Chondrocyte (in vitro differentiated cells): Measurements from ENCODE around the gene ABCG8. TPM values are rescaled to one million over a fixed set of nuclear protein-coding genes. Genes with fewer than 3 reads are reported as not detected.

Experiments
- DNase-seq: peaks from one replicate; pipeline ENCODE4 v3.0.0; 2021; ENCODE audit warnings: mixed read lengths, low spot score
- H3K27ac Mint-ChIP-seq: one replicate; pipeline ENCODE4 v1.8.0; 2021; ENCODE audit warnings: mild to moderate bottlenecking, moderate library complexity, mixed read lengths; ENCODE audit not compliant: unreplicated experiment
- H3K27me3 Mint-ChIP-seq: 2 replicates; pipeline ENCODE4 v1.8.0; 2021; ENCODE audit warnings: low read depth, mixed read lengths
- H3K36me3 Mint-ChIP-seq: 2 replicates; pipeline ENCODE4 v1.8.0; 2021; ENCODE audit warnings: low read depth, mixed read lengths
- H3K4me1 Mint-ChIP-seq: 2 replicates; pipeline ENCODE4 v1.8.0; 2021; ENCODE audit warnings: low read depth, mild to moderate bottlenecking, mixed read lengths
- H3K4me3 Mint-ChIP-seq: one replicate; pipeline ENCODE4 v1.8.0; 2021; ENCODE audit warnings: mild to moderate bottlenecking, moderate library complexity, mixed read lengths; ENCODE audit not compliant: unreplicated experiment
- H3K9me3 Mint-ChIP-seq: 2 replicates; pipeline ENCODE4 v1.8.0; 2021; ENCODE audit warnings: low read depth, mixed read lengths
- total RNA-seq: library from RNA; stranded (reverse); gene quantifications from 3 replicates; pipeline ENCODE4 v1.2.1, GENCODE V29; 2021
- TF ChIP-seq, protein P1 (sequence below): fragments of 200-600 bp; sonication (generic); IDR thresholded peaks from 2 replicates; pipeline ENCODE4 v1.5.0; 2021; ENCODE audit warnings: antibody characterized with exemption, mild to moderate bottlenecking, moderate library complexity

ABCG8 gene
- total RNA-seq, 1 donor from 2014 or later = not detected

DNA sequence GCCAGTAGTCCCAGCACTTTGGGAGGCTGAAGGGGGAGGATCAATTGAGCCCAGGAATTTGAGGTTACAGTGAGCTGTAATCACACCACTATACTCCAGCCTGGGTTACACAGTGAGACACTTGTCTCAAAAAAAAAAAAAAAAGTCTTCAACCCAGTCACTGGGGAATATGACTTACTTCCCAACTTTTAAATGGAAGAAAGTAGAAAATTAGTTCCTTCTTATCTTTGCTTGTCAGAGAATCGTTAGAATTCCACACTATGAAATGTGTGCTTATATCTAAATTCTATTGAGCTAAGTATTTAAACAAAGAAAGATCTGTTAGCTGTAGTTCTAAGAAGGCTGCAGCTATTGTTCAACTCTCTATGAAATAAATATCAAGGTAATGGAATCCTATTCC lies 42.6 kb upstream of the ABCG8 start:
- Mint-ChIP-seq H3K27ac (no peak overlapping the region), H3K36me3 (peaks cover 11% of the 10 kb centered on the region), H3K27me3 (no peaks in the 10 kb centered on the region), H3K4me1 (peaks cover 3% of the 10 kb centered on the region), H3K9me3 (no peaks in the 10 kb centered on the region), H3K4me3 (no peak overlapping the region)
- TF ChIP-seq, protein P1, sequence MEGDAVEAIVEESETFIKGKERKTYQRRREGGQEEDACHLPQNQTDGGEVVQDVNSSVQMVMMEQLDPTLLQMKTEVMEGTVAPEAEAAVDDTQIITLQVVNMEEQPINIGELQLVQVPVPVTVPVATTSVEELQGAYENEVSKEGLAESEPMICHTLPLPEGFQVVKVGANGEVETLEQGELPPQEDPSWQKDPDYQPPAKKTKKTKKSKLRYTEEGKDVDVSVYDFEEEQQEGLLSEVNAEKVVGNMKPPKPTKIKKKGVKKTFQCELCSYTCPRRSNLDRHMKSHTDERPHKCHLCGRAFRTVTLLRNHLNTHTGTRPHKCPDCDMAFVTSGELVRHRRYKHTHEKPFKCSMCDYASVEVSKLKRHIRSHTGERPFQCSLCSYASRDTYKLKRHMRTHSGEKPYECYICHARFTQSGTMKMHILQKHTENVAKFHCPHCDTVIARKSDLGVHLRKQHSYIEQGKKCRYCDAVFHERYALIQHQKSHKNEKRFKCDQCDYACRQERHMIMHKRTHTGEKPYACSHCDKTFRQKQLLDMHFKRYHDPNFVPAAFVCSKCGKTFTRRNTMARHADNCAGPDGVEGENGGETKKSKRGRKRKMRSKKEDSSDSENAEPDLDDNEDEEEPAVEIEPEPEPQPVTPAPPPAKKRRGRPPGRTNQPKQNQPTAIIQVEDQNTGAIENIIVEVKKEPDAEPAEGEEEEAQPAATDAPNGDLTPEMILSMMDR = no peak
- no peak for DNase-seq

DNA sequence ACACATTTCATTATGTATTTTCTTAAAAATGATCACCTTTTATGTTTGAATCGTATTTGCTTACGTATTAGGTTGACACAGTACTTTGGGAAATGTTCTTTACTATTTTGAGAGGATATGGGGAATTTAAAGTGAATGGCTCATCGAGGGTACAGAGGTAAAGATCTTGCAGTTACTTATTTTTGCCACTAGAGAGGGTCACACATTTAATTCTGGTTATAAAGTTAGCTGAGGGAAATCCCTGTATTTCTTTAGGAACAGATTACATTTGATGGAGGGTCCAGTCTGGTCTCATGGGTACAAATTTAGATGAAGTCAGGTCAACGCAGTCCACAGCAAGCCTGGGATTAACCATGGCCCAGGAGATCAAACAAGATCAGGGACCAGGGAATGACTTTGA lies 40.5 kb upstream of the ABCG8 start:
- TF ChIP-seq, protein P1 = peak; percentile 60
- Mint-ChIP-seq H3K36me3 (peaks cover 11% of the 10 kb centered on the region), H3K4me1 (peaks cover 3% of the 10 kb centered on the region), H3K9me3 (no peaks in the 10 kb centered on the region), H3K27ac (no peak overlapping the region), H3K4me3 (no peak overlapping the region), H3K27me3 (no peaks in the 10 kb centered on the region)
- DNase-seq = no peak

DNA sequence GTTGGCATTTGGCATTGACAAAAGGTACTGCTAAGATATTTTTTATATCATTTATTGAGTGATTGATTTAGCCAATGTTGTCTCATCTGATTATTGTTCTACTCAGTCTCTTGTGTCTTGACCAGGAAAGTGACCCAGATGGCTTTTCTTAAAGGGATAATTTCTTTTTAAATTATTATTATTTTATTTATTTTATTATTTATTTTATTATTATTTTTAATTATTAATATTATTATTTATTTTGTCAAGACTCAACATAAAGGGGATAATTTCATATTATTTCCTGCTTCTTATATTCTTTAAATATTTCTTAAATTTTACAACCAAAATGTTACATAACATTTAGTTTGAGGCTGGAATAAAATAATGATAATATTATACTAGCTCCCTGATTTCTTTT lies 37.9 kb upstream of the ABCG8 start:
- TF ChIP-seq, protein P1 = no peak
- DNase-seq = no peak
- Mint-ChIP-seq H3K27ac (no peak overlapping the region), H3K4me3 (no peak overlapping the region), H3K9me3 (no peaks in the 10 kb centered on the region), H3K4me1 (peaks cover 5% of the 10 kb centered on the region), H3K36me3 (peaks cover 8% of the 10 kb centered on the region), H3K27me3 (no peaks in the 10 kb centered on the region)

DNA sequence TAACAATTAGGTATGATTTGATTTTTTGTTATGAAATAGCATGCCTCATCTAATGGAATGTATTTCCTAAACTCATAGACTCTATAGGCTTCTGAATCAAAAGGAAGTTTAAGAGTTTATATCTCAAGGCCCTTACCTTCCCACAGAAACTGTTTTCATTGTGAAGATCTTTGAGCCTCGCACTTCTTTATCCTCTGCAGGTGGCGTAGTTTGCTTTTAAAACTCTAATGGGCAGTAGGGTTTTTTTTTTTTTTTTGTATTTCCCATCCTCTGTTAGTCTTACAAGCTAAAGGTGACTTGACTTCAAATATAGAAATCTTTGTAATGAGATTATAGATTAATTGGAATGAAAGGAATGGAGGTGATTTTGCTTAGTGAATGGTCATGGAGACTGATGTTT lies 36.6 kb upstream of the ABCG8 start:
- DNase-seq = no peak
- peaks cover 5% of the 10 kb centered on the region for H3K4me1 Mint-ChIP-seq
- H3K36me3 Mint-ChIP-seq = peaks cover 13% of the 10 kb centered on the region

DNA sequence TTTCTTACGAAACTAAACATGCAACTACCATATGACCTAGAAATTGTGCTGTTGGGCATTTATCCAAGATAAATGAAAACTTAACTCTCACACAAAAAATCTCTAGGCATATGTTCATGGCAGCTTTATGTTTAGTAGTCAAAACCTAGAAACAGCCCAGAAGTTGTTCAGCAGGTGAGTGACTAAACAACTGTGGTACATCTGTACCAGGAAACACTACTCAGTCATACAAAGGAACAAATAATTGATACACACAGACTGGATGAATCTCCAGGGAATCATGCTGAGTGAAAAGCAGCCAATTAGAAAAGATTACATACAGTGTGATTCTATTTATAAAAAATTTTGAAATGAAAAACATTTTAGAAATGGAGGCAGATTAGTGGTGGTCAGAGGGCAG lies 35.7 kb upstream of the ABCG8 start:
- DNase-seq = no peak
- Mint-ChIP-seq H3K36me3 (peaks cover 17% of the 10 kb centered on the region), H3K27ac (no peak overlapping the region), H3K4me1 (peaks cover 5% of the 10 kb centered on the region), H3K27me3 (no peaks in the 10 kb centered on the region), H3K9me3 (no peaks in the 10 kb centered on the region), H3K4me3 (no peak overlapping the region)
- TF ChIP-seq, protein P1 = no peak

More for the DNA sequence above, 36.6 kb upstream of the ABCG8 start:
- no peak overlapping the region for H3K27ac Mint-ChIP-seq
- no peaks in the 10 kb centered on the region for H3K27me3 Mint-ChIP-seq
- no peak overlapping the region for H3K4me3 Mint-ChIP-seq
- no peaks in the 10 kb centered on the region for H3K9me3 Mint-ChIP-seq
- TF ChIP-seq, protein P1 = no peak
